Esophagus squamous epithelium (tissue), 5 donors: ENCODE measurements around the gene SLC22A1. TPM values are rescaled to one million over a fixed set of nuclear protein-coding genes. Genes with fewer than 3 reads are reported as not detected.
"Not testable (repeated sequence)": the region's sequence is repeated elsewhere in the genome, so short reads cannot be mapped to it uniquely, and the experiment has no call there.

ENCODE experiments used
- DNase-seq: peaks from one replicate; lab custom pipeline; 2025; lab: John Stamatoyannopoulos, UW
- H3K27ac ChIP-seq, 4 donors: fragments of 200-600 bp; sonication (generic); one replicate each; pipeline ENCODE4 v1.5.1; 2016 to 2019; ENCODE audit warnings: mild to moderate bottlenecking in 1 of 4
- H3K27me3 ChIP-seq, 4 donors: fragments of 200-600 bp; sonication (generic); 1 replicate in 3 of 4; 2 replicates in 1 of 4; pipeline versions ENCODE4 v1.5.1 to v1.6.0; 2017 to 2021; ENCODE audit warnings: antibody characterized with exemption in 1 of 4
- H3K36me3 ChIP-seq, 3 donors: fragments of 200-600 bp; sonication (generic); one replicate each; pipeline ENCODE4 v1.5.1; 2016 to 2019
- H3K4me1 ChIP-seq, 3 donors: fragments of 200-600 bp; sonication (generic); one replicate each; pipeline ENCODE4 v1.5.1; 2017 to 2019
- H3K4me3 ChIP-seq, 4 donors: fragments of 200-600 bp; sonication (generic); 1 replicate in 3 of 4; 2 replicates in 1 of 4; pipeline ENCODE4 v1.5.1; 2016 to 2019; ENCODE audit warnings: mild to moderate bottlenecking in 2 of 4, moderate library complexity in 1 of 4
- H3K9me3 ChIP-seq, 3 donors: fragments of 200-600 bp; sonication (generic); one replicate each; pipeline ENCODE4 v1.5.1; 2016 to 2019
- POLR2A ChIP-seq, 4 donors: fragments of 450-650 bp; IDR thresholded peaks; one replicate each; pipeline ENCODE4 v1.6.1; 2017; ENCODE audit warnings: antibody characterized with exemption in 4 of 4, mild to moderate bottlenecking in 4 of 4, moderate library complexity in 3 of 4
- WGBS, 2 donors: methylation state at CpG; one replicate each; pipeline ENCODE4 v1.1.5; 2018; 5-methylcytosine and 5-hydroxymethylcytosine counted together
- intact Hi-C: fragments of 100-400 bp; cut with DNase I; formaldehyde crosslinking; loops from one replicate; pipeline ENCODE4 v1.15.0; 2022
- total RNA-seq, 4 donors: library from RNA; depleted of rRNA; stranded (reverse); fragments of >200 nt; gene quantifications; one replicate each; pipeline ENCODE4 v1.1.0, GENCODE V29; 2016
- TF ChIP-seq, protein P1 (sequence below), 6 experiments: fragments of 450-650 bp in 4 of 6; fragments of 200-600 bp in 2 of 6; sonication (generic) in 2 of 6; IDR thresholded peaks; one replicate each; pipeline ENCODE4 v1.5.1; 2016 to 2019; ENCODE audit warnings: antibody characterized with exemption in 6 of 6, mild to moderate bottlenecking in 4 of 6, moderate library complexity in 4 of 6
- donor health status: DM: yes; HTN: yes; CAD: no.

Gene SLC22A1
- total RNA-seq, 4 donors from 2014 or later: 0.35 to 0.53 (median 0.38) TPM; not detected in 1

- TF ChIP-seq, protein P1, sequence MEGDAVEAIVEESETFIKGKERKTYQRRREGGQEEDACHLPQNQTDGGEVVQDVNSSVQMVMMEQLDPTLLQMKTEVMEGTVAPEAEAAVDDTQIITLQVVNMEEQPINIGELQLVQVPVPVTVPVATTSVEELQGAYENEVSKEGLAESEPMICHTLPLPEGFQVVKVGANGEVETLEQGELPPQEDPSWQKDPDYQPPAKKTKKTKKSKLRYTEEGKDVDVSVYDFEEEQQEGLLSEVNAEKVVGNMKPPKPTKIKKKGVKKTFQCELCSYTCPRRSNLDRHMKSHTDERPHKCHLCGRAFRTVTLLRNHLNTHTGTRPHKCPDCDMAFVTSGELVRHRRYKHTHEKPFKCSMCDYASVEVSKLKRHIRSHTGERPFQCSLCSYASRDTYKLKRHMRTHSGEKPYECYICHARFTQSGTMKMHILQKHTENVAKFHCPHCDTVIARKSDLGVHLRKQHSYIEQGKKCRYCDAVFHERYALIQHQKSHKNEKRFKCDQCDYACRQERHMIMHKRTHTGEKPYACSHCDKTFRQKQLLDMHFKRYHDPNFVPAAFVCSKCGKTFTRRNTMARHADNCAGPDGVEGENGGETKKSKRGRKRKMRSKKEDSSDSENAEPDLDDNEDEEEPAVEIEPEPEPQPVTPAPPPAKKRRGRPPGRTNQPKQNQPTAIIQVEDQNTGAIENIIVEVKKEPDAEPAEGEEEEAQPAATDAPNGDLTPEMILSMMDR (IDR thresholded peaks at IDR 0.05): no peak
- no peak for TF ChIP-seq POLR2A (IDR thresholded peaks at IDR 0.05)
- Histone ChIP-seq H3K27ac (no peak overlapping the region), H3K9me3 (no peaks in the 10 kb centered on the region), H3K4me3 (no peak overlapping the region), H3K27me3 (no peaks in the 10 kb centered on the region), H3K4me1 (no peaks in the 10 kb centered on the region), H3K36me3 (no peaks in the 10 kb centered on the region)
- intact Hi-C loops: no loop called here
- no peak for DNase-seq
- no CpG with 5 or more reads among the region's 5 CpGs for WGBS, 2 donors
These were observed 40.0 kb downstream of the SLC22A1 start for GRCh38 chr6:160161647-160161986.

DNA sequence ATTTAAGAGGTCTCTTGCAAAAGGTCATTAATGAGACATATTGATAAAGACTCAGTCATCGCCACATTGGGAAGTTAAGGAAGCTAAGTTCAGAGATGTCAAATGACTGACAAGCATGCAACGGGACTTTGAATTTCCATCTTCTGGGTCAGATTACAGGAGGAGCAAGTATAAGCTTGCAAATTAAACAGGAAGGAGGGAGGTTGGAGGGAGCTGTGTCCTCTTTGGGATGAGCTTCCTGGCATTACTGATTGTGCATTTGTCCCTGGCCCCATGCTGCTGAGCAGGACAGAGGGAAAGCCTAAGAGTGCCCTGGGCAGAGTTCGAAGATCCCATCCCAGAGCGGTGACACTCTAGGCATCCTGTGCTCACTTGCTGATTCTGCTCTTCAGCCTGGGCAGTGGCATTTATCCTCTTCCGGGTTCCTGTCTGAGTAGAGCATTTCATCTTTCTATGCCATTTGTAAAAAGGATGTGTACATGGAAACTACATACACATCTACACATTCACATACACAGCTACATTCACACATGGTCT is 40.5 kb downstream of the SLC22A1 start:
- H3K27ac ChIP-seq: no peak overlapping the region
- TF ChIP-seq, protein P1 (IDR thresholded peaks at IDR 0.05): no peak
- TF ChIP-seq POLR2A (IDR thresholded peaks at IDR 0.05): no peak
- no peaks in the 10 kb centered on the region for H3K4me1 ChIP-seq
- no peaks in the 10 kb centered on the region for H3K36me3 ChIP-seq
- WGBS, 2 donors: 67 to 69% methylated on average over 5 of the region's 5 CpGs
- no peaks in the 10 kb centered on the region for H3K9me3 ChIP-seq
- H3K4me3 ChIP-seq: no peak overlapping the region
- no peak for DNase-seq
- intact Hi-C loops: no loop called here
- no peaks in the 10 kb centered on the region for H3K27me3 ChIP-seq

- Histone ChIP-seq H3K4me3 (no peak overlapping the region), H3K4me1 (no peaks in the 10 kb centered on the region), H3K9me3 (no peaks in the 10 kb centered on the region), H3K27me3 (no peaks in the 10 kb centered on the region), H3K36me3 (no peaks in the 10 kb centered on the region), H3K27ac (no peak overlapping the region)
- 75 to 84% methylated on average over 6 of the region's 8 CpGs for WGBS, 2 donors
- no peak for DNase-seq
- no peak for TF ChIP-seq POLR2A (IDR thresholded peaks at IDR 0.05)
- TF ChIP-seq, protein P1 (IDR thresholded peaks at IDR 0.05): no peak
- intact Hi-C loops: no loop called here
These were observed 41.8 kb downstream of the SLC22A1 start for GRCh38 chr6:160163425-160163824.

- 62 to 65% methylated on average over 7 of the region's 7 CpGs for WGBS, 2 donors
- H3K27ac ChIP-seq: no peak overlapping the region
- H3K27me3 ChIP-seq: no peaks in the 10 kb centered on the region
- H3K36me3 ChIP-seq: no peaks in the 10 kb centered on the region
- intact Hi-C loops: no loop called here
- no peak for DNase-seq
- H3K4me1 ChIP-seq: no peaks in the 10 kb centered on the region
- no peaks in the 10 kb centered on the region for H3K9me3 ChIP-seq
- TF ChIP-seq, protein P1 (IDR thresholded peaks at IDR 0.05): no peak
- TF ChIP-seq POLR2A (IDR thresholded peaks at IDR 0.05): no peak
- no peak overlapping the region for H3K4me3 ChIP-seq
These were observed 42.3 kb downstream of the SLC22A1 start for GRCh38 chr6:160163912-160164311.

GRCh38 chr6:160165928-160166327 is 44.3 kb downstream of the SLC22A1 start:
- 57 to 85% methylated on average over 3 of the region's 3 CpGs for WGBS, 2 donors
- H3K27me3 ChIP-seq, H3K27ac ChIP-seq, H3K4me3 ChIP-seq, H3K9me3 ChIP-seq, intact Hi-C loops, H3K4me1 ChIP-seq, H3K36me3 ChIP-seq, DNase-seq: not testable (repeated sequence)
